ENCODE results near the gene MAPRE2. TPM values are rescaled to one million over a fixed set of nuclear protein-coding genes. Genes with fewer than 3 reads are reported as not detected.

Gene MAPRE2
- total RNA-seq, 2 donors from 2014 or later: 31.8 to 54.2 TPM

GRCh38 chr18:35030277-35030989 is 10.8 kb upstream of the MAPRE2 start:
- no peaks in the 10 kb centered on the region for H3K27me3 ChIP-seq (replicated peaks; ENCODE audit: insufficient read depth)
- peak overlapping the region; percentile 56 for H3K4me3 ChIP-seq
- DNase-seq (ENCODE audit: low spot score) (no peak), ATAC-seq (ENCODE audit: insufficient number of reproducible peaks, low FRiP score, low read depth) (no peak)
- no peaks in the 10 kb centered on the region for H3K9me3 ChIP-seq
- H3K27ac ChIP-seq: no peak overlapping the region
- H3K4me1 ChIP-seq (ENCODE audit: control insufficient read depth in 1 of 2, low read depth in 2 of 2): peaks cover 12 to 31% of the 10 kb centered on the region in 2 donors
- no peaks in the 10 kb centered on the region for H3K36me3 ChIP-seq
- TF ChIP-seq CTCF (IDR thresholded peaks at IDR 0.05): no peak

DNA sequence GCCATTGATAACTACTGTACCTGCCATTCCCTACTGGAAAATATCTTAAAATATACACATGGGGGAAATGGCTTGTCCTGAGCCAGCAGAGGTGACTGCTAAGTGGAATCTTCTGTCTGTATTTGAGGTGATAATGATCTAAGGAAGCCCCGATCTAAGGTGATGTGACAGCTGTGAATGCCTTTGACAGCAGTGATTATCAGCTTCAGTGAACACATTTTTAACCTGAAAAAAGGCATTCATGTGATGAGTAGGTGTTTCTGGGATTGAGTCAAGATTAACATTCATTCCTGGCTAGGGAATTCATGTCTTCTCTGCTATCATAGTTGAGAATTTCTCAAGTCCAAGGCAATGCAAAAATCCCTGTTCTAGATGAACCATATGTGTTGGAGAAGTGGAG is 9.1 kb upstream of the MAPRE2 start:
- no peaks in the 10 kb centered on the region for H3K9me3 ChIP-seq
- no peak overlapping the region for H3K4me3 ChIP-seq
- ATAC-seq (ENCODE audit: insufficient number of reproducible peaks, low FRiP score, low read depth): no peak
- H3K27me3 ChIP-seq (replicated peaks; ENCODE audit: insufficient read depth): no peaks in the 10 kb centered on the region
- no peak overlapping the region for H3K27ac ChIP-seq
- no peak for DNase-seq (ENCODE audit: low spot score)
- no peak for TF ChIP-seq CTCF (IDR thresholded peaks at IDR 0.05)
- H3K4me1 ChIP-seq (ENCODE audit: control insufficient read depth in 1 of 2, low read depth in 2 of 2): peaks cover 11 to 23% of the 10 kb centered on the region in 2 donors
- H3K36me3 ChIP-seq: no peaks in the 10 kb centered on the region

DNA sequence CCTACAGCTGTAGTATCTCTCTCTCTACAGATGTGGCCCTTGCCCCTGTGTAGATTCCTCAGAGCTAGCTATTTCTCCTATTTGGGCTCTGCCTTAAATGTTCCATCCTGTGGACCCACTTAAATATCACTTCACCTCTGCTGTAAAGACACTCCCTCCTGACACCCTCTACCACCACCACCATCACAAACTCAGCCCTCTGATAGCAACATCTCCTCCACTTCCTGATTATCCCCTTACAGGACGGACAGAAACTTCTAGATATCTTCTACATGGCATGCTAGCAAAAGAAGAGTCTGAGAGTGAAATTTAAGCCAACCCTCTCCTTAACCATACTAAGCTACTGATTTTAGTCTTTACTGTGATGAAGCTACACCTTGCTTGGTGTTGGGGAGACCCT is 3.2 kb upstream of the MAPRE2 start:
- no peaks in the 10 kb centered on the region for H3K36me3 ChIP-seq
- H3K4me1 ChIP-seq (ENCODE audit: control insufficient read depth in 1 of 2, low read depth in 2 of 2): peaks cover 2 to 20% of the 10 kb centered on the region in 2 donors
- TF ChIP-seq CTCF (IDR thresholded peaks at IDR 0.05): no peak
- ATAC-seq (ENCODE audit: insufficient number of reproducible peaks, low FRiP score, low read depth) (no peak), DNase-seq (ENCODE audit: low spot score) (no peak)
- H3K27me3 ChIP-seq (replicated peaks; ENCODE audit: insufficient read depth): no peaks in the 10 kb centered on the region
- no peak overlapping the region for H3K27ac ChIP-seq
- no peaks in the 10 kb centered on the region for H3K9me3 ChIP-seq
- no peak overlapping the region for H3K4me3 ChIP-seq

- Histone ChIP-seq H3K4me3 (no peak overlapping the region), H3K36me3 (no peaks in the 10 kb centered on the region), H3K27me3 (replicated peaks; ENCODE audit: insufficient read depth) (no peaks in the 10 kb centered on the region), H3K27ac (no peak overlapping the region), H3K4me1 (ENCODE audit: control insufficient read depth in 1 of 2, low read depth in 2 of 2) (peaks cover 10 to 28% of the 10 kb centered on the region in 2 donors), H3K9me3 (no peaks in the 10 kb centered on the region)
- ATAC-seq (ENCODE audit: insufficient number of reproducible peaks, low FRiP score, low read depth) (no peak), DNase-seq (ENCODE audit: low spot score) (no peak)
- TF ChIP-seq CTCF (IDR thresholded peaks at IDR 0.05): no peak
These were observed 2.2 kb upstream of the MAPRE2 start for GRCh38 chr18:35038881-35039491.

DNA sequence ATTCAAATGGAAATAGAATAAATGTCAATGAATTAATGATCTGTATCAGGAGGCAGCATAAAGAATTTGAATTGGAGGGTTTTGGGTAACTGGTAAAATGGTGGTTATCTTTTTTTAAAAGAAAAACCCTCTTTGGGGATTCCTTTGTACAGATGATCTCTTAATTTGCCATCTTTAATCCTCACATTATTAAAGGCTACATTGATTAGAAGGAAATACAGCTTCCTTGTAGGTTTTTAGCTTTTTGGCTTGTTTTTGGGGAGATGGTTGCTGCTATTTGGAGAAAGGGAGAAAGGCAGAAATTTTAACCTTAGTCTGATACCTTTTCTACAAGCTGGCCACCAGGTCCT is 600 bp upstream of the MAPRE2 start:
- H3K27ac ChIP-seq: peak overlapping the region in 1 of 2 donors; percentile 66
- peak overlapping the region; percentile 79 for H3K4me3 ChIP-seq
- H3K9me3 ChIP-seq: no peaks in the 10 kb centered on the region
- peaks cover 13 to 43% of the 10 kb centered on the region in 2 donors for H3K4me1 ChIP-seq (ENCODE audit: control insufficient read depth in 1 of 2, low read depth in 2 of 2)
- no peak for ATAC-seq (ENCODE audit: insufficient number of reproducible peaks, low FRiP score, low read depth)
- no peaks in the 10 kb centered on the region for H3K36me3 ChIP-seq
- H3K27me3 ChIP-seq (replicated peaks; ENCODE audit: insufficient read depth): no peaks in the 10 kb centered on the region
- TF ChIP-seq CTCF (IDR thresholded peaks at IDR 0.05): no peak
- DNase-seq (ENCODE audit: low spot score): no peak

All from thoracic aorta (tissue), 2 donors.